GM19351 (cell line): Measurements from ENCODE around the gene PRR5L.
"Not testable (repeated sequence)": the region's sequence is repeated elsewhere in the genome, so short reads cannot be mapped to it uniquely, and the experiment has no call there.

ENCODE experiments used
- ATAC-seq: cut with Tn5 transposase; IDR thresholded peaks from one replicate; pipeline ENCODE4 v1.9.1; 2021; ENCODE audit warnings: mild to moderate bottlenecking, moderate library complexity; ENCODE audit not compliant: unreplicated experiment

Gene PRR5L

DNA sequence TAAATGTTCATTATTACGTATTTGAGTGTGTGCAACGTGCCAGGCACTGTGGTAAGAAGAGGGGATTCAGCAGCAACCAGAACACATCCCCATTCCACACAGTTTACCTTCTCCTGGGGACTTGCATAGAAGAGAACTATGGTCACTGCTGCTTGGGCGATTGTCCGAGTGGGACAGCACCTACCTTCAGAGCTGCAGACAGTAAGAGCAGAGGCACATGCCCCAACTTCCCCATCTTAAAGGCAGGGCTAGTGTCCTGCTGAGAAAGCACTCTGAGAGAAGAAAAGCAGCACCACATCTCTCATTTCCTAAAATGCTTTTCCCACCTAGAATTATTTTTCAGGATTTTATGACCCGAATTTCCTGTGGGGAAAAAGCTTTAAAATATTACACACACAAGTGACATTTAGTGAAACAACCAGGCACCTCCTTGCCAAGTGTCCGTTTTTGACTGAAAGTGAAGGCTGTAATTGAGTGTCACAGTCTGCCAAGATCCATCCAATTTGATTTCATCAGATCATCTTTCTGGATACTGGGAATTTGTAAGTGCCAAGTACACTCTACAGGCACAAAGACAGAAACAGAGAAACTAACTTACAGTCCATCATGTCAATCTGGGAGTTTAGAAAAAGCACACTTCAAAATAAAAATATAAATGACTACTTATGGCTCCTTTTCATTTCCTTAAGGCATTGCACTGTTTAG lies 189.4 kb downstream of the PRR5L start:
- ATAC-seq: no peak

DNA sequence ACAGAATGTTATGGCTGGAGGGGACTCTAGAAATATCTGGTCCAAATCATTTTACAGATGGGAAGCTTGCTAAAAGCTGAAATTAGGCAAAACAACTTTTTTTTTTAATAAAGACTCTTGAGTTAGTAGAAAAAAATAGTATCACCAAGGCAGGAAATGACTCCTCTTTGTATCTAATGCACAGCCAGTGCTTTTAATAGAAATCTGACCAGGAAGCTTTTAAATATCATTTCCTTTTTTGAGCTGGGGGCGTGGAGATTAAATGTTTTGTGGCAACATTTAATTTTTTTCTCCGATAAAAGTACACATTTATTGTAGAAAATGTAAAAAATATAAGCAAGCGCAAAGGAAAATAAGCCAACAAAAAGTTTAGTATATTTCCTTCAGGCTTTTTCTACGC lies 191.5 kb downstream of the PRR5L start:
- no peak for ATAC-seq

DNA sequence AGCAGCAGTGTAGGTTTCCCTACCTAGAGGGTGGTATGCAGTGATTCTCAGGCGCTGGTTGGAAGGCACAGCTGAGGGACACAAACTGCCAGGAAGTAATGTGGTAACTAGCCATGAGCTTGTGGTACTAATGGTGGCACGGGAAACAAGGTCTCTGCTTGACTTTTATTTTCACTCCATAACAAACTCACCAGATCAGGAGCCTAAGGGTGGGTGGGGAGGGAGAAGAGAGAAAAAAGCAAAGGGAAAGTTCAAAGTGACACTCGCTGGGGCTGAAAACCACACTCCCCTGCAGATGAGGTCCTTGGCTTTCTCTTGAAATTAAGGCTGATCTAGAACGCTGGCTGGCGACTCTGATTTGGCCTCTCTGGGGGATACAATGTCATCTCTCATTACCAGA lies 192.0 kb downstream of the PRR5L start:
- peak; percentile 41 for ATAC-seq

DNA sequence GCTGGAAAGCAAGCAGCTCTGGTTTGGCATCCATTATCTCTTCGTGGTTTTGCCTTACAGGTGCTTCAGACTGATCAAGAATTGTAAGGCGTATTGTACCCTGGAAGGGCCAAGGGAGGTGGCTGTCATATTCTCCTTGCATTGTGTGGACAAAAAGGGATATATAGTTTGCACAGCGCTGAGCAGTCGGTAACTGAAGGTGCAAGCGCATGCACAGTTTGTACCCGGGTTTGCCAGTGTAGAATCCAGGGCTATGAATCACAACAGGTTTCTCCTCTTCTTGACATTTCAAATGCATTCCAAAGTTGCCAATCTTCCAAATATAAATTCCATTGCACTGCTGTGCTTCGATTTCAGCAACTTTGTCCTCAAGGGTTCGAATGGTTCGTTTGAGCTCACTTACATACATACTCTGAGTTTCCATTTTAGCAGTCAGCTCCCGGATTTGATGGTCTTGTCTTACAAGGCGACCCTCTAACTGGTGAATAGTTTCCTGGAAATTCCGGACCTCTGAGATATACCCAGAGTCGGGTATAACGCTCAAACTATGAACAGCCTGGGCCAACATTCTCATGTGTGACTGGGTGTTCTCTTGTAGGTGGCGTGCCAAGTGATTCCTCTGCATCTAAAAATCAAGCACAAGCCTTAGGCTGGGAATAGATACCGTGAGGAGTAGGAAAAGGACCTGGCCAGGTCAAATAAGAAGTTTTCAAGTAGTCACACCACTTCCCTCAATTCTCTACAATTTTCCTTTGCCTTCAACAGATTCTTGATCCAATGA lies 194.1 kb downstream of the PRR5L start:
- ATAC-seq: no peak

DNA sequence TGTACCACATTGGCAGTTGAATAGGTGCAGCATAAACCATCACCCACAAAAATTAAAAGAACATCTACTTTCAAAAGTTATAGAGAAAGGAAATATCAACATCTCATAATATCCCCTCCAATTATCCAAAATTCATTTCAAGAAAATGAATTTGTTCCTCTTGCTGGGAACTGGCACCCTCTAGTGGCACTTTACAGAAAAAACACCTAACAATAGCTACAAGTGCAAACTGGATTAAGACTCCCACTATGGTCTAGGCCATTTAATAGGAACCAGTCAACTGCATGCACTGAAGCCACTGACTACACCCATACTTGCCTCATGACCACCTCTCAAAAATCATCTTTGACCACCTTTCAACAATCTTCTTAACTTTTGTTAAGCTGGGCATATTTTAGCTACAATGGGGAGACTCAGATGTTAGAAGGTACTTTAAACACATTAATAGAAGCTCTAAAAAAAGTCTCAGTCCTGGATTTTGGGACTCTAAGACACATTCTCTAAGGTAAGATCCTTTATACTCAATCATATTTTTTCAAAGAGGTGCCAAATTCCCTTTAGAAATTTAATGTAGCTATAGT lies 196.7 kb downstream of the PRR5L start:
- peak; percentile 62 for ATAC-seq

DNA sequence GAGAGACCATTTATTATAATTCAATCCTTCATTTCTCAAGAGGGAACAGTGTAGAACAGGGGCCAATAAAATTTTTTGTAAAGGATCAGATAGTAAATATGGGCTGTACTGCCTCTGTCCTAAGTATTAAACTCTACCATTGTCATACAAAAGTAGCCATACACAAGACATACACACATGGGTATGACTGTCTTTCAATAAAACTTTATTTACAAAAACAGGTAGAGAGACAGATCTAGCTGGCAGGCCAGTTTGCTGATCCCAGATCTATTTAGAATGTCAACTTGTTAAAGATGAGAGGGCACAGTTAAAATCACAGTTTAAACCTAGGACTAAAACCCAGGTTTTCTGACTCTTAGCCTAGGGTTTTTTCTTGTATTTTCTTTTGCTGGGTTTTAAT lies 197.2 kb downstream of the PRR5L start:
- no peak for ATAC-seq

DNA sequence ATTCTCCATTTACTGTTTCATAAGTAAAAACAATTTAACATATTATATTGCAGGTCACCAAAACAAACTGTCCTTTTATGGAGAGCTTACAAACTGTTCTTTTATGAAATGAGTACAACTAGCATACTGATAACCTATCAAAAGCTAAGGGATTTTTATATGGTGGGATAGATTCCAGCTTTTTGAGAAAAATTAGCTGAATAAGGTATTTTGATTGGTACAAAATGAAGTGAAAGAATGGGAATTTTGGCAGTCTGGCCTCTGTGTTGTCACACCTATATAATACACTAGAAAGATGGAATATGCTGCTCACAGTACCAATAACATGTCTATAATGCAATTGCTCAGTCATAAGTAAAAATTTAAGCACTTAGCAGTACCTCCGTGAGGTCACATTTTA lies 202.6 kb downstream of the PRR5L start:
- no peak for ATAC-seq

DNA sequence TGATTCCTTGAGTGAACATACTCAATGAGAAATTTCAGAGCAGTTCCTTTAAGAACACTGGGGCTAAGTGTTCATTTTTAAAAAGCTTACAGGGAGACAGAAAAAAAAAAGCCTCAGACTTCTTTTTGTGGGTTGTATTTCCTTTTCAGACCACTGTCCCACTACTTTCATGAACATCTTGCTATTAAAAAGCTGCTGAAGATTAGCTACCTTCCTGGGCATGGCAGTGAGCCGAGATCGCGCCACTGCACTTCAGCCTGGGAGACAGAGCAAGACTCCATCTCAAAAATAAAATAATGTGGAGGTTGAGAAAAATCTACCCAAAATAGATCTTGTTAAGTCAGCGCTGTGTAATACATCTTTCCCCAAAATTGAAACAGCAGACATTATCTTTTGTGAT lies 203.2 kb downstream of the PRR5L start:
- ATAC-seq: no peak

DNA sequence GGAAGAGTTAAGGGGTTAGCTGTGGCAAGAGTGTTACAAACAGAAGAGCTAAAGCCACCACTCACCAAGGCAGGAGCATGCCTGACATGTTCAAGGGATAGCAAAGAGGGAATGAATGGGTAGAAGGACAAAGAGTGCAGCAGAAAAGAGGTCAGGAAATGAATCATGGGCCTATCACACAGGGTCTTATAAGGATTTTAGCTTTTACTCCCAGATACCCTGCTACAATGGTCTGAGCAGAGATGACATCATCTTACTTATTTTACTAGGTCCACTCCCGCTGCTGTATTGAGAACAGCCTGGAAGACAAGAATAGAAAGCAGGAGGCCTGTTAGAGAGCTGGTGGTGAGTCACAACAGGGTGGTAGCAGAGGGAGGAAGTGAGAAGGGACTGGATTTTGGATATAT lies 204.2 kb downstream of the PRR5L start:
- ATAC-seq: peak; percentile 88

DNA sequence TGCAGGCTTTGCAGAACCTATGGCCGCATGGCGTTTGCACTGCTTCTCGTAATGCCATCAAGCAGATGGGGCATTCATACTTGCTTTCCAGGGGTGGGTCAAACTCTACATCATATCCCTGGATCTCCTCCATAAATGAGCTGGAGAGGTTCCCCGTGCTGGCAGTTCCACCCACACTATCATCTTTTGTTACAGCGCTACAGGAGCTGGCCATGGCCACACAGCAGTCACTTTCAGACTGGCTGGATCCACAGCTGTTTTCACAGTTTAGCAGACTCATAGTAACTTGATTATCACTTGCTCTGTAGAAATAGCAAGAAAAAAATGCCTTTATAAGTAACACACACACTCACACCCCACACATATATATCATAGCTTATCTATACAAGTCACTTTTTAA lies 205.1 kb downstream of the PRR5L start:
- no peak for ATAC-seq

DNA sequence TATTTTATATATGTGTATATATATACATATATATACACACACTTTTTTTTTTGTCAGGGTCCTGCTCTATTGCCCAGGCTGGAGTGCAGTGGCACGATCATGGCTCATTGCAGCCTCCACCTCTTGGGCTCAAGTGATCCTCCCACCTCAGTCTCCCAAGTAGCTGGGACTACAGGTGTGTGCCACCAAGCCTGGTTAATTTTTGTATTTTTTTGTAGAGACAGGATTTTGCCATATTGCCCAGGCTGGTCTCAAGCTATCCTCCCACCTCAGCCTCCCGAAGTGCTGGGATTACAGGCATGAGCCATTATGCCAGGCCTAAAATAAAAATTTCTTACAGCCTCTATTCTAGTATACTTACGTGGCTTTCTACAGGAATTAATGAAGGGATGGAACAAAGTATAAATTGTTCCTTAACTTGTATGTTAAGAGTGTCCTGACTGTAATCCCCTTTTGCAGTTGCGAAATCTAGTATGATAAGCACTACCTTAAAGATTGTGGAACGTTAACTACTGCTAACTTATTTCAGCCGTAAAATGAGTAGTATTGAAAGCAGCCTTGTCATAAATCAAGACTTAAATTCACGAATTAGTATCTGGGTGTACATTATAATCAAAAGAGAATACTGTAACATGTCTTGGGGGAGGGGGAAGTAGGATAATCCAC lies 211.9 kb downstream of the PRR5L start:
- ATAC-seq: no peak

DNA sequence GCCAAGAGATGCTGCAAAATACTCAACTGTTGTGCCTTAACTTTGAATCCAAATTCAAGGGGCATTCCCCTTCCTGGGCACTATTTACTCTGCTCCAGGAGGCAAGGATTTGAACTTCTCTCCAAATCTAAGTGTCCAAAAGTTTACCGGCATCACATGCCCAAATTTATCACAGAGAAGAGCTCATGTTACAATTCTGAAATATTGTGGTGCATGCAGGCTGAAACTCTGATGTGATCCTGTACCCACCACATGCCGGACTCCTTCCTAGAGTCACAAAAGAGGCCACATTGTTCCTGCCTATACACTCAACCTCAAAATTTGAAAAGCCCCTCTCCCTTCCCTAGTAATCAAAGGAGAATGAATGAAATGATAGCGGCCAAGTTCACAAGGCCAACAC lies 212.7 kb downstream of the PRR5L start:
- no peak for ATAC-seq

DNA sequence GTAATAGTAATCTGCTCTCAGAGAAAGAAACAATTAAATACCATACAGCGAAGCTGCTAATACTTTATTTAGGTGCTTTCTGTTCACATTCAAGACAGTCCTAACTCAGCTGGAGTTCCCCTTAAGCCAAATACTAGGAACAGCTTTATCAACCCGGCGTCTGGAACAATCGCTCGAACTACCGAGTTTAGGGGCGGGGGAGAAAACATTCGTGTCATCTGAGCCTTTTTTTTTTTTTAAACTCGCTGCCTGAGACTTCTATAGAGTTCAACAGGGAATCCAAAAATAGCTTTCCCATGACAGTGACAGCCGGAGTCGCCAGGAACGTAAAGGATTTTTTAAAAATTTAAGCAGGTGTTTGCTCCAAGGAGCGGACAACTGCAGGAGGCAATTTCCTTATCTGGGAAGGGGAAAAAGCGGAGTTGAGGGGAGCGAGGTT lies 213.1 kb downstream of the PRR5L start:
- peak; percentile 24 for ATAC-seq

DNA sequence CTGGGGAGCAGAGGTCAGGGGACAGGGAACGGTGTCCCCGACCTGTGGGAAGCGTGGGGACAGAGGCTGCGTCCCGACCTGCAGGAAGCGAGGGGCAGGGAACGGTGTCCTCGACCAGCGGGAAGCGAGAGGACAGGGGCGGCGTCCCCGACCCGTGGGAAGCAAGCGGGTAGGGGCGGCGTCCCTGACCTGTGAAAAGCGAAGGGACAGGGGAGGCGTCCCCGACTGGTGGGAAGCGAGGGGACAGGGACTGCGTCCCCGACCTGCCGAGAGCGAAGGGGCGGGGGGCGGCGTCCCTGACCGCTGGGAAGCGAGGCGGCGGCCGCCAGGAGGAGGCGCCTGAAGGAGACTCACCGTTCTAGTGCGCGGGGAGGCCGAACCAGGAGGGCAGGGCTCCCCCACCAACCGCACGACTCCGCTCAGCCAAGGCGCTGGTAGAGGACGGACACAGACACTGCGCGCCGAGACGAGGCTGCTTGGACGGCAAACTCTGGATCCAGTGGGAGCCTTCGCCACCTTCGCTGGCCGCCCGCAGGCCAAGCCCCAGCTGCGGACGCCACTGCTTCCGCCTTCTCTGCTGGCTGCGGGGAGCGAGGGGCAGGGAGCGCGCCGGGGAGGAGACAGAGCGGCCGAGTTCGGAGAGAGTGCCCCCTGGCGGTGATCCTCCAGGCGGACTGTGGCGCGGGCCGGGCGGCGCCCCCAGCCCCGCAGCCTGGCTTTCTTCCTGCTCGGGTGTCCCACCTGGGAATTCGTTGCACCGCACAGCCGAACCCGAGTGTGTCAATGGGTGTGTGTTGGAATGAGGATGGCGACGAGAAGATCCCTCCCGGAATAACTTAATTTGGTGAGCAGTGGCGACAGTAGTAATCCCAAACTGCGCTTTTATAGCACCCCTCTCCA lies 213.9 kb downstream of the PRR5L start, which contains the start of gene TRAF6:
Gene TRAF6, minus strand, starts transcription at position 579 of the 900 bp plus-strand sequence. CDS start 8,757 bp downstream, outside the sequence.
- ATAC-seq: peak; percentile 96

DNA sequence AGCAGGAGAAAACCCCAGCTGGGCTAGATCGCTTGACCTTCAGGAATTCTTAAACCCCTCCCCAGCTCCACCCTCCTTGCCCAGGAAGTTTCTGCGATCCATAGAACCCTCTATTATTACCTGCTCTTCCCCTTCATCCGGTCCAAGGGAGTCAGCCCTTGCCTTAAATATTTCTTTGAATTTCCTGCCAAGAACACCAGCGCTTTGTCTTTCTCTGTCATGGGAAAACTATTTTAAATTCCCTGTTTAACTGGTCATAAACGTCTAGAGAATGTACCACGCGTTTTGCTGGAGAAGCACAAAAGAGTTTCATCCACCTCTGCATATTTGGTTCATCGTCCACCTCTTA lies 214.5 kb downstream of the PRR5L start:
- no peak for ATAC-seq

DNA sequence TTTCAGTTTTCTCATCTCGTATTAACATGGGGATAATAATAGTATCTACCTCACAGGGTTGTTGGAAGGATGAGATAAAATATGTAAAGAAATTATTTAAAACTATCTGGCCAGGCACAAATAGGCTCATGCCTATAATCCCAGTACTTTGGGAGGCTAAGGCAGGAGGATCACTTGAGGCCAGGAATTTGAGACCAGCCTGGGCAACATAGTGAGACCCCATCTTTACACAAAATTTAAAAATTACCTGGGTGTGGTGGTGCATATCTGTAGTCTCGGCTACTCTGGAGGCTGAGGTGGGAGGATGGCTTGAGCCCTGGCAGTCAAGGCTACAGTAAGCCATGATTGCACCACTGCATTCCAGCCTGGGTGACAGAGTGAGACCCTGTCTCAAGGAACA lies 215.0 kb downstream of the PRR5L start:
- ATAC-seq: not testable (repeated sequence)

DNA sequence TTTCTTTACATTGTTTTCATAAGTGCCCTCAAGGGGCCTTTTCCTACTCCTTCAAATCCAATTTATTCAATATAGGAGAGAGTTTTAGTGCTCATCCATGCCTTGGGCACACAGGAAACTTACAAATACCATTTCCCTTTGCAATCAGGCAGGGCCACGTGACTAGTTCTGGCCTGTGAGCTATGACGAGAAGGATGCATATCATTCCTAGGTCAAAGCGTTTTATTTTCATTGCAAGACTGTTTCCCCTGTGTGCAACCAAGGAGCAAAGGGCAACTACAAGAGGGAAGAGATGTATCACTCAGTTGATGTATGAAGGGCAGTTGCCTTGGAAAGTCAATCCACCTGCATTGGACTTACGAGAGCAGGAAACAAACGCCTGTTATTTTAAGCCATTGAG lies 215.9 kb downstream of the PRR5L start:
- ATAC-seq: no peak

DNA sequence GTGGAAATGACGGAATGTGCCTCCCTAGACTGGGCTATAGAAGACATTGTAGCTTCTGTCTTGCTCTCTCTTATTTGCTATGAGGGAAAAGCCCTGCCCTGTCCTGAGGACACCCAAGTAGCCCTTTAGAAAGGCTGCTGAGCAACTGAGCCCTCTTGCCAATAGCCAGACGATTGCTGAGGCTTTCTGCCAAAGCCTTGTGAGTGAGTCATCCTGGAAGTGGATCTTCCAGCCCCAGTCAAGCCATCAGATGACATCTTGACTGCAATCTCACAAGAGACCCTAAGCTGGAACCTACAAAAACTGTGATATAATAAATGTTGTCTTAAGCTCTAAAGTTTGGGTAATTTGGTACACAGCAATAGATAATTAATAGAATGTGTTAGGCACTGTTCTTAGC lies 217.9 kb downstream of the PRR5L start:
- ATAC-seq: no peak
